GM21825 (cell line): ENCODE results near the gene CHCHD3.
"Not testable (repeated sequence)": the region's sequence is repeated elsewhere in the genome, so short reads cannot be mapped to it uniquely, and the experiment has no call there.

ENCODE experiments used
- ATAC-seq: cut with Tn5 transposase; IDR thresholded peaks from one replicate; pipeline ENCODE4 v1.9.1; 2021; ENCODE audit warnings: mild to moderate bottlenecking, moderate library complexity; ENCODE audit not compliant: unreplicated experiment

Gene CHCHD3

GRCh38 chr7:132910657-132911056 lies 171.2 kb downstream of the CHCHD3 start:
- no peak for ATAC-seq

- no peak for ATAC-seq
Measured at GRCh38 chr7:132907380-132907940, 174.4 kb downstream of the CHCHD3 start.

GRCh38 chr7:132906193-132906835 lies 175.6 kb downstream of the CHCHD3 start:
- no peak for ATAC-seq

GRCh38 chr7:132905136-132905535 lies 176.8 kb downstream of the CHCHD3 start:
- not testable (repeated sequence) for ATAC-seq

GRCh38 chr7:132904209-132904608 lies 177.7 kb downstream of the CHCHD3 start:
- no peak for ATAC-seq

GRCh38 chr7:132902294-132902693 lies 179.6 kb downstream of the CHCHD3 start:
- not testable (repeated sequence) for ATAC-seq

- no peak for ATAC-seq
Measured at GRCh38 chr7:132901241-132901640, 180.6 kb downstream of the CHCHD3 start.

GRCh38 chr7:132899833-132900232 lies 182.1 kb downstream of the CHCHD3 start:
- ATAC-seq = no peak

GRCh38 chr7:132898641-132899175 lies 183.2 kb downstream of the CHCHD3 start:
- ATAC-seq = not testable (repeated sequence)

- ATAC-seq = no peak
Measured at GRCh38 chr7:132897093-132897687, 184.7 kb downstream of the CHCHD3 start.

- no peak for ATAC-seq
Measured at GRCh38 chr7:132895231-132895630, 186.7 kb downstream of the CHCHD3 start.

GRCh38 chr7:132893560-132893959 lies 188.3 kb downstream of the CHCHD3 start:
- ATAC-seq = no peak

GRCh38 chr7:132892744-132893143 lies 189.1 kb downstream of the CHCHD3 start:
- not testable (repeated sequence) for ATAC-seq

- ATAC-seq = no peak
Measured at GRCh38 chr7:132891554-132891953, 190.3 kb downstream of the CHCHD3 start.

GRCh38 chr7:132882714-132883428 lies 199.0 kb downstream of the CHCHD3 start:
- peak; percentile 61 for ATAC-seq

GRCh38 chr7:132881317-132881716 lies 200.6 kb downstream of the CHCHD3 start:
- no peak for ATAC-seq

- ATAC-seq = no peak
Measured at GRCh38 chr7:132879579-132879978, 202.3 kb downstream of the CHCHD3 start.

- ATAC-seq = no peak
Measured at GRCh38 chr7:132878204-132878919, 203.5 kb downstream of the CHCHD3 start.

GRCh38 chr7:132877573-132877972 lies 204.3 kb downstream of the CHCHD3 start:
- no peak for ATAC-seq

- ATAC-seq = no peak
Measured at GRCh38 chr7:132876576-132876975, 205.3 kb downstream of the CHCHD3 start.

GRCh38 chr7:132872034-132872433 lies 209.9 kb downstream of the CHCHD3 start:
- peak; percentile 45 for ATAC-seq
